PC-3 (cell line): ENCODE data around the gene PRICKLE3. TPM values are rescaled to one million over a fixed set of nuclear protein-coding genes. Genes with fewer than 3 reads are reported as not detected.

ENCODE experiments used
- ATAC-seq: fragments of 200-7000 bp; cut with Tn5 transposase; 2 replicates; pipeline ENCODE4 v1.9.1; 2020; ENCODE audit warnings: mild to moderate bottlenecking, moderate library complexity
- BruUV-seq: library from RNA; stranded (reverse); fragments of 400-500 nt; replicated peaks from 2 replicates; lab custom pipeline; 2021; lab: Mats Ljungman, UMichigan
- CTCF ChIA-PET: fragments of 300-600 bp; sonication (Branson Sonifier 250); formaldehyde crosslinking; loops from one replicate; lab custom pipeline; 2022; ENCODE audit warnings: antibody characterized with exemption; lab: Charles Lee
- POLR2A ChIA-PET: fragments of 300-600 bp; sonication (Branson Sonifier 250); formaldehyde crosslinking; loops from one replicate; lab custom pipeline; 2022; ENCODE audit warnings: antibody characterized with exemption; ENCODE audit not compliant: unreplicated experiment; lab: Charles Lee
- DNase-seq: peaks from one replicate; pipeline ENCODE4 v3.0.0-alpha.2; 2015
- H2AFZ ChIP-seq: fragments of 300-600 bp; sonication (generic); 2 replicates; pipeline ENCODE4 v1.6.0; 2016; ENCODE audit warnings: antibody characterized with exemption, low read length
- H3F3A ChIP-seq: fragments of 300-600 bp; sonication (generic); one replicate; pipeline ENCODE4 v1.6.0; 2017; ENCODE audit warnings: antibody characterized with exemption, low read length, control low read depth, mild to moderate bottlenecking; ENCODE audit not compliant: unreplicated experiment
- H3K27ac ChIP-seq: fragments of 300-600 bp; sonication (generic); 2 replicates; pipeline ENCODE4 v1.5.1; 2016; ENCODE audit warnings: mild to moderate bottlenecking, low read length
- H3K27me3 ChIP-seq: fragments of 300-600 bp; sonication (generic); 2 replicates; pipeline ENCODE4 v1.6.1; 2016; ENCODE audit warnings: low read length, mixed read lengths
- H3K36me3 ChIP-seq: fragments of 300-600 bp; sonication (generic); 2 replicates; pipeline ENCODE4 v1.6.1; 2016; ENCODE audit warnings: low read depth, mixed run types, low read length, mixed read lengths
- H3K4me1 ChIP-seq: fragments of 300-600 bp; sonication (generic); 2 replicates; pipeline ENCODE4 v1.5.1; 2016; ENCODE audit warnings: low read length; ENCODE audit not compliant: insufficient read depth
- H3K4me2 ChIP-seq: fragments of 300-600 bp; sonication (generic); 2 replicates; pipeline ENCODE4 v1.6.0; 2016; ENCODE audit warnings: low read length
- H3K4me3 ChIP-seq: fragments of 300-600 bp; sonication (generic); 2 replicates; pipeline ENCODE4 v1.5.1; 2016; ENCODE audit warnings: mild to moderate bottlenecking, low read length, mixed read lengths
- H3K79me2 ChIP-seq: fragments of 300-600 bp; sonication (generic); 2 replicates; pipeline ENCODE4 v1.6.1; 2017; ENCODE audit warnings: low read length, mixed read lengths
- H3K9ac ChIP-seq: fragments of 300-600 bp; sonication (generic); 2 replicates; pipeline ENCODE4 v1.6.0; 2016; ENCODE audit warnings: mild to moderate bottlenecking, low read length
- H3K9me2 ChIP-seq: fragments of 300-600 bp; sonication (generic); replicated peaks from 2 replicates; pipeline ENCODE4 v1.6.1; 2016; ENCODE audit warnings: mixed run types, low read length, mixed read lengths
- H3K9me3 ChIP-seq: fragments of 300-600 bp; sonication (generic); 2 replicates; pipeline ENCODE4 v1.6.1; 2016; ENCODE audit warnings: low read length, mixed read lengths
- H4K20me1 ChIP-seq: fragments of 300-600 bp; sonication (generic); 2 replicates; pipeline ENCODE4 v1.6.1; 2016; ENCODE audit warnings: low read length, mixed read lengths
- EZH2 ChIP-seq: fragments of 300-600 bp; sonication (generic); IDR thresholded peaks from one replicate; pipeline ENCODE4 v1.6.1; 2017; ENCODE audit warnings: antibody characterized with exemption, mild to moderate bottlenecking, low read length; ENCODE audit not compliant: unreplicated experiment
- EZH2phosphoT487 ChIP-seq: fragments of 300-600 bp; sonication (generic); IDR thresholded peaks from 2 replicates; pipeline ENCODE4 v1.6.1; 2018; ENCODE audit warnings: mild to moderate bottlenecking, antibody characterized with exemption, low read length, borderline replicate concordance
- intact Hi-C: fragments of 100-400 bp; cut with micrococcal nuclease; formaldehyde crosslinking; loops from 2 replicates; pipeline ENCODE4 v1.9.0; 2023
- total RNA-seq: library from RNA; depleted of rRNA; stranded (reverse); fragments of >200 nt; gene quantifications from 2 replicates; pipeline ENCODE4 v1.2.3, GENCODE V29; 2014
- TF ChIP-seq, protein P1 (sequence below): fragments of 300-600 bp; sonication (generic); conservative IDR thresholded peaks from 2 replicates; pipeline ENCODE4 v1.5.1; 2017; ENCODE audit warnings: antibody characterized with exemption, low read depth, mild to moderate bottlenecking, low read length

Gene PRICKLE3
- total RNA-seq, 1 experiment from 2014 or later = 16.5 TPM

DNA sequence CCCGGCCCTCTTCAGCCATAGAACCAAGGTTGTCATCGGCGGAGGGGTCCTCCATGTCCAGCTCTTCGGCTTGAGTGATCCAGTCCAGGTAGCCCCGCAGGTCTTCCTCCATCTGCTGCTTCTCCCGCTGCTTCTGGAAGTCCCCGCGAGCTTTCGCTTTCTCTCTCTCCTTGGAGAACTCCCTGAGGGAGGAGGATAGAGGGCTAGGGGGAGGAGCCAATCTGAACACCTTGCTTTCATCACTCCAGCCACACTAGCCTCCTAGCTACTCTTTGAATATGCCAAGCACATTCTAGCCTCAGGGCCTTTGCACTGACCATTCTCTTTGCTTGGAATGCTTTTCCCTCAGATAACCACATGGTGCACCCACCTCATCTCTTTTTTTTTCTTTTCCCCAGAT is 40.8 kb upstream of the PRICKLE3 start:
- no peaks in the 10 kb centered on the region for H3K27me3 ChIP-seq
- ChIA-PET POLR2A (no interaction called here), CTCF (no interaction called here)
- intact Hi-C loops = no loop called here
- ATAC-seq = no peak
- H3F3A ChIP-seq = no peaks in the 10 kb centered on the region
- no peak overlapping the region for H3K9ac ChIP-seq
- no peaks in the 10 kb centered on the region for H3K9me3 ChIP-seq
- no peak for DNase-seq
- H3K4me3 ChIP-seq = no peak overlapping the region
- no peak overlapping the region for H3K4me2 ChIP-seq
- H3K9me2 ChIP-seq = no peaks in the 10 kb centered on the region
- no peak overlapping the region for H3K27ac ChIP-seq
- no peaks in the 10 kb centered on the region for H4K20me1 ChIP-seq
- no peak overlapping the region for H2AFZ ChIP-seq
- no TSS peak for BruUV-seq
- no peaks in the 10 kb centered on the region for H3K36me3 ChIP-seq
- H3K4me1 ChIP-seq = no peaks in the 10 kb centered on the region
- no peaks in the 10 kb centered on the region for H3K79me2 ChIP-seq
- TF ChIP-seq EZH2phosphoT487 (no peak), EZH2 (no peak)
- TF ChIP-seq, protein P1, sequence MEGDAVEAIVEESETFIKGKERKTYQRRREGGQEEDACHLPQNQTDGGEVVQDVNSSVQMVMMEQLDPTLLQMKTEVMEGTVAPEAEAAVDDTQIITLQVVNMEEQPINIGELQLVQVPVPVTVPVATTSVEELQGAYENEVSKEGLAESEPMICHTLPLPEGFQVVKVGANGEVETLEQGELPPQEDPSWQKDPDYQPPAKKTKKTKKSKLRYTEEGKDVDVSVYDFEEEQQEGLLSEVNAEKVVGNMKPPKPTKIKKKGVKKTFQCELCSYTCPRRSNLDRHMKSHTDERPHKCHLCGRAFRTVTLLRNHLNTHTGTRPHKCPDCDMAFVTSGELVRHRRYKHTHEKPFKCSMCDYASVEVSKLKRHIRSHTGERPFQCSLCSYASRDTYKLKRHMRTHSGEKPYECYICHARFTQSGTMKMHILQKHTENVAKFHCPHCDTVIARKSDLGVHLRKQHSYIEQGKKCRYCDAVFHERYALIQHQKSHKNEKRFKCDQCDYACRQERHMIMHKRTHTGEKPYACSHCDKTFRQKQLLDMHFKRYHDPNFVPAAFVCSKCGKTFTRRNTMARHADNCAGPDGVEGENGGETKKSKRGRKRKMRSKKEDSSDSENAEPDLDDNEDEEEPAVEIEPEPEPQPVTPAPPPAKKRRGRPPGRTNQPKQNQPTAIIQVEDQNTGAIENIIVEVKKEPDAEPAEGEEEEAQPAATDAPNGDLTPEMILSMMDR = no peak

DNA sequence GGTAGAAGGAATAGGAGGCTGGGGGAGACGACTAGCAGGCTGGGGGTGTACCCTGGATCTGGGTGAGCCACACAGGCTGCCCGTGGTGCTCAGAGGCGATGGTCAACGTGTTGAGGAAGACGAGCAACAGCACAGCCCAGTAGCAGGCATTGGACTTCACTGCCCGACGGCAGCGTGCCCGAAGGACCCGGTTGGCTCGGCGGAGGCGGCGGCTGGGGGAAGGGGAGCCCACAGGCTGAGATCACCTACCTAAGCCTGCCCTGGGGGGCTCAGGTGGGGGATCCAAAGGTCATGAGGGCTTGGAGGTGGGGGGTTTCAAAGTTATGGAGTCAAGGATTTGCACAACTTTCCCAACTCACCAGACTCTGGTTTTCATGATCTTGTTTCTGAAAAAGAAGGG is 39.7 kb upstream of the PRICKLE3 start:
- Histone ChIP-seq H3K36me3 (no peaks in the 10 kb centered on the region), H3K4me2 (no peak overlapping the region), H3K9me2 (no peaks in the 10 kb centered on the region), H3K4me3 (no peak overlapping the region), H3K79me2 (no peaks in the 10 kb centered on the region), H3K9me3 (no peaks in the 10 kb centered on the region), H3F3A (no peaks in the 10 kb centered on the region), H4K20me1 (no peaks in the 10 kb centered on the region), H3K27me3 (no peaks in the 10 kb centered on the region), H3K4me1 (no peaks in the 10 kb centered on the region), H3K9ac (no peak overlapping the region), H3K27ac (no peak overlapping the region), H2AFZ (no peak overlapping the region)
- no peak for DNase-seq
- ChIA-PET POLR2A (no interaction called here), CTCF (no interaction called here)
- no peak for ATAC-seq
- no TSS peak for BruUV-seq
- TF ChIP-seq EZH2 (no peak), EZH2phosphoT487 (no peak)
- TF ChIP-seq, protein P1 = no peak
- intact Hi-C loops = no loop called here

DNA sequence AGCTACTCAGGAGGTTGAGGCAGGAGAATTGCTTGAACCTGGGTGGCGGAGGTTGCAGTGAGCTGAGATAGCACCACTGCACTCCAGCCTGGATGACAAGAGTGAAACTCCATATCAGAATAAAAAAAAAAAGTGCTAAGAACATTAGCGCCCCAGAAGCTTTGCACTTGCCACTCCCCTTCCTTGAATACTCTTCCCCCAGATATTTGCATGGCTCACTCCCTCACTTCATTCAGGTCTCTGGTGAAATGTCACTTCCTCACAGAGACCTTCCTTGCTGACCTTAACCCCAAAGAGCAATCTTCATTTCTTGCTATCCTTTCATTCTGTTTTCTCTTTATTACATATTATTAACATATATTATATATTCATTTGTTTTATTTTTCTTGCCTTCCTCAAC is 35.7 kb upstream of the PRICKLE3 start:
- ATAC-seq (no peak), DNase-seq (no peak)
- Histone ChIP-seq H3K27ac (no peak overlapping the region), H3K9me2 (no peaks in the 10 kb centered on the region), H3K9ac (no peak overlapping the region), H3K27me3 (no peaks in the 10 kb centered on the region), H3K4me3 (no peak overlapping the region), H3K36me3 (no peaks in the 10 kb centered on the region), H3K4me2 (no peak overlapping the region), H3K79me2 (no peaks in the 10 kb centered on the region), H2AFZ (no peak overlapping the region), H3K4me1 (no peaks in the 10 kb centered on the region), H4K20me1 (no peaks in the 10 kb centered on the region), H3F3A (no peaks in the 10 kb centered on the region), H3K9me3 (no peaks in the 10 kb centered on the region)
- intact Hi-C loops = no loop called here
- ChIA-PET CTCF (no interaction called here), POLR2A (no interaction called here)
- BruUV-seq = no TSS peak
- TF ChIP-seq EZH2phosphoT487 (no peak), EZH2 (no peak)
- TF ChIP-seq, protein P1 = no peak
